ENCODE data around the gene ARHGEF5. TPM values are rescaled to one million over a fixed set of nuclear protein-coding genes. Genes with fewer than 3 reads are reported as not detected.

ARHGEF5 gene
- total RNA-seq, 6 donors from 2014 or later, result 22.0 to 54.2 (median 29.2) TPM

DNA sequence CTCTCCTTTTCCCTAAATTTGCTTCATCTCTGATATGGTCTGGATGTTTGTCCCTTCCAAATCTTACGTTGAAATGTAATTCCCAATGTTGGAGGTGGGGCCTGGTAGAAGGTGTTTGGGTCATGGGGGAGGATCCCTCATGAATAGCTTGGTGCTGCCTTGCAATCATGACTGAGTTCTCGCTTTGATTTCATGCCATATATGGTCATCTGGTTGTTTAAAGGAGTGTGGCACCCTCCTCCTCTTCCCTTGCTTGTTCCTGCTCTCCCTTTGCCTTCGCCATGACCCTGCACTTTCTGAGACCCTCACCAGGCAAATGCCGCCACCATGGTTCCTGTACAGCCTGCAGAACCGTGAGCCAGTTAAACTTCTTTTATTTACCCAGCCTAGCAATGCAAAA, 33.7 kb downstream of the ARHGEF5 start:
- Histone ChIP-seq H3K4me3 (no peak overlapping the region), H3K4me1 (peaks cover 4% of the 10 kb centered on the region in 4 donors), H3K36me3 (no peaks in the 10 kb centered on the region), H3K27me3 (no peaks in the 10 kb centered on the region), H3K27ac (no peak overlapping the region), H3K9me3 (no peaks in the 10 kb centered on the region)
- TF ChIP-seq EP300 (IDR thresholded peaks at IDR 0.05) (no peak), POLR2A (IDR thresholded peaks at IDR 0.05) (no peak), POLR2AphosphoS5 (IDR thresholded peaks at IDR 0.05) (no peak)
- TF ChIP-seq, protein P1, sequence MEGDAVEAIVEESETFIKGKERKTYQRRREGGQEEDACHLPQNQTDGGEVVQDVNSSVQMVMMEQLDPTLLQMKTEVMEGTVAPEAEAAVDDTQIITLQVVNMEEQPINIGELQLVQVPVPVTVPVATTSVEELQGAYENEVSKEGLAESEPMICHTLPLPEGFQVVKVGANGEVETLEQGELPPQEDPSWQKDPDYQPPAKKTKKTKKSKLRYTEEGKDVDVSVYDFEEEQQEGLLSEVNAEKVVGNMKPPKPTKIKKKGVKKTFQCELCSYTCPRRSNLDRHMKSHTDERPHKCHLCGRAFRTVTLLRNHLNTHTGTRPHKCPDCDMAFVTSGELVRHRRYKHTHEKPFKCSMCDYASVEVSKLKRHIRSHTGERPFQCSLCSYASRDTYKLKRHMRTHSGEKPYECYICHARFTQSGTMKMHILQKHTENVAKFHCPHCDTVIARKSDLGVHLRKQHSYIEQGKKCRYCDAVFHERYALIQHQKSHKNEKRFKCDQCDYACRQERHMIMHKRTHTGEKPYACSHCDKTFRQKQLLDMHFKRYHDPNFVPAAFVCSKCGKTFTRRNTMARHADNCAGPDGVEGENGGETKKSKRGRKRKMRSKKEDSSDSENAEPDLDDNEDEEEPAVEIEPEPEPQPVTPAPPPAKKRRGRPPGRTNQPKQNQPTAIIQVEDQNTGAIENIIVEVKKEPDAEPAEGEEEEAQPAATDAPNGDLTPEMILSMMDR (IDR thresholded peaks at IDR 0.05), result no peak
- ATAC-seq (ENCODE audit: low FRiP score in 2 of 2) (no peak), DNase-seq (no peak)
- 88 to 90% methylated on average over 5 of the region's 5 CpGs for WGBS, 2 donors

DNA sequence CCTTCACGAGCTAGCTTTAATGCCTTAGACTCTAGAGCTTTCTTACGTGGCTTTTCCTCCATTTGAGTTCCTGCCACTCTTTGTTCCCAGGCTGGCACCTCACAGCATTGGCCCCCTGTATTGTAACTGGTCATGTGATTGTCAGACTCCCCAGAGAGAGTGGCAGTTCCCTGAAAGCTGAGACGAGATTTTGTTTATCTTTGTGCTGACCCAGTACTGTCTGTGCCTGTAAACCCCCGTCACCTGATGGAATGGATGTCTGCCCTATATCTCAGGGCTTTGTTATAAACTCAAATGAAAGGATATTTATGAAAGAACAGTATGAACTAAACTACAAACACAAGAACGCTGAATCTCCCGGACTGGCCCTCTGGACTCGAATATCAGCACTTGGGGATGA, 35.3 kb downstream of the ARHGEF5 start:
- ATAC-seq (ENCODE audit: low FRiP score in 2 of 2) (no peak), DNase-seq (no peak)
- H3K36me3 ChIP-seq, result no peaks in the 10 kb centered on the region
- WGBS, 2 donors, result 55 to 60% methylated on average over 7 of the region's 7 CpGs
- H3K9me3 ChIP-seq, result no peaks in the 10 kb centered on the region
- no peak overlapping the region for H3K27ac ChIP-seq
- H3K27me3 ChIP-seq, result no peaks in the 10 kb centered on the region
- TF ChIP-seq, protein P1 (IDR thresholded peaks at IDR 0.05), result no peak
- no peak for TF ChIP-seq EP300 (IDR thresholded peaks at IDR 0.05)
- TF ChIP-seq POLR2A (IDR thresholded peaks at IDR 0.05), result no peak
- TF ChIP-seq POLR2AphosphoS5 (IDR thresholded peaks at IDR 0.05), result no peak
- peaks cover 4% of the 10 kb centered on the region in 4 donors for H3K4me1 ChIP-seq
- no peak overlapping the region for H3K4me3 ChIP-seq

DNA sequence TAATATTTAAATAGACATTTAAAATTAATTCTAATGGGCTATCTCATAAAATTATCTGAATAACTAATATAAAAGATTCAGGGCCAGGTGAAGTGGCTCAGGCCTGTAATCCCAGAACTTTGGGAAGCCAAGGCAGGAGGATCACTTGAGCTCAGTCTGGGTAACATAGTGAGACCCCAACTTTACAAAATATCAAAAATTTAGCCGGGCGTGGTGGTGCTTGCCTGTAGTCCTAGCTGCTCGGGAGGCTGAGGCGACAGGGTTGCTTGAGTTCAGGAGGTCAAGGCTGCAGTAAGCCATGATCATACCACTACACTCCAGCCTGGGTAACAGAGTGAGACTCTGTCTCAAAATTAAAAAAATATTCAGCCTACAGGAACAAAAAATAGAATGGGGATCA, 35.8 kb downstream of the ARHGEF5 start:
- H3K4me3 ChIP-seq, result no peak overlapping the region
- H3K27me3 ChIP-seq, result no peaks in the 10 kb centered on the region
- WGBS, 2 donors, result 96 to 97% methylated on average over 4 of the region's 4 CpGs
- H3K4me1 ChIP-seq, result peaks cover 4% of the 10 kb centered on the region in 4 donors
- no peak for ATAC-seq (ENCODE audit: low FRiP score in 2 of 2)
- no peak overlapping the region for H3K27ac ChIP-seq
- no peaks in the 10 kb centered on the region for H3K36me3 ChIP-seq
- no peak for DNase-seq
- TF ChIP-seq, protein P1 (IDR thresholded peaks at IDR 0.05), result no peak
- TF ChIP-seq POLR2AphosphoS5 (IDR thresholded peaks at IDR 0.05), result no peak
- TF ChIP-seq POLR2A (IDR thresholded peaks at IDR 0.05), result no peak
- TF ChIP-seq EP300 (IDR thresholded peaks at IDR 0.05), result no peak
- H3K9me3 ChIP-seq, result no peaks in the 10 kb centered on the region

DNA sequence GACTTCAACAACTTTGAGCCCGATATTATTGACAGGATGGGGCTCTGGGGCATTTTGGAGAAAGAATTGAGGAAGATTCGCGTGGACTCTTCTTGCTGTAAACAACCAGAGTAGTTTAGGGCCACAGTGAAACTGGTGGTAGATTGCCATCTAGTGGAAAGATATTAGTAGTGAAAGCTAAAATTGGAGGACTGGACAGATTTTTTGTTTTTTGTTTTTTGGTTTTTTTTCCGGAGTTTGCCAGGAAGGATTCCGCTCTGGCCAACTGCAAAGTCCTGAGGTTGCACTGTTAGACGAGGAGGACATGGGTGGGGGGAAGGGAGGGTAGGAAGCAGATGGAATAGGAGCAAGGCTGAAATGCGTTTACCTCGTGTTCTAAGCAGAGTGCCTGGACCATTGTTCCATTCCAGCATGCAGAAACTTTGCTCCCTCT, 36.6 kb downstream of the ARHGEF5 start:
- H3K9me3 ChIP-seq, result no peaks in the 10 kb centered on the region
- 2 to 5% methylated on average over 8 of the region's 8 CpGs for WGBS, 2 donors
- no peak for DNase-seq

DNA sequence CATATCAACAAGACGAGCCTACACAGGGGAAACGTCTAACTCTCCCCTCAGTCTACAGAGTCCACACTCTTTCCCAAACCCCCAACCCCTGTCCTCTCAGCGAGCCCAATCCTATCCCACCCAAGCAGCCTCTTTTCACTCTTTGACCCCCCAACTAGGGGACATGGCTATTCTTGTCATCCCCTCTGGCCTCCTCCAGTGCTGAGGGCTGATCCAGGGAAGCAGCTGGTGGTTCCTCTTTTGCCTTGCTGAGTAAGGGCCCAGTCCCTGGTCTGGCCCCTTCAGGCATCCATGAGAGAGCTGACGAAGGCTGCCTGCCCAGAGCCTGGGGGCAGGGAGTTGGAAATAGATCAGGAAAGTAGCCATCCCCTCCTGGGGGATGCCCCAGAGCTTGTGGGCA, 41.9 kb downstream of the ARHGEF5 start:
- Histone ChIP-seq H3K27me3 (no peaks in the 10 kb centered on the region), H3K4me1 (peaks cover 0 to 1% (median under 1%) of the 10 kb centered on the region in 4 donors), H3K36me3 (no peaks in the 10 kb centered on the region), H3K27ac (no peak overlapping the region), H3K4me3 (no peak overlapping the region), H3K9me3 (no peaks in the 10 kb centered on the region)
- TF ChIP-seq, protein P1 (IDR thresholded peaks at IDR 0.05), result no peak
- TF ChIP-seq POLR2AphosphoS5 (IDR thresholded peaks at IDR 0.05) (no peak), EP300 (IDR thresholded peaks at IDR 0.05) (no peak), POLR2A (IDR thresholded peaks at IDR 0.05) (no peak)
- ATAC-seq (ENCODE audit: low FRiP score in 2 of 2) (no peak), DNase-seq (no peak)
- WGBS, 2 donors, result 74 to 79% methylated on average over 3 to 4 of the region's 4 CpGs

More for the DNA sequence above, 36.6 kb downstream of the ARHGEF5 start:
- ATAC-seq (ENCODE audit: low FRiP score in 2 of 2), result peak in 1 of 2 donors; percentile 89
- H3K4me3 ChIP-seq, result peak overlapping the region in 2 of 4 donors; percentile 19 to 22
- no peaks in the 10 kb centered on the region for H3K36me3 ChIP-seq
- H3K27me3 ChIP-seq, result no peaks in the 10 kb centered on the region
- peaks cover 4% of the 10 kb centered on the region in 4 donors for H3K4me1 ChIP-seq
- TF ChIP-seq POLR2A (IDR thresholded peaks at IDR 0.05) (no peak), POLR2AphosphoS5 (IDR thresholded peaks at IDR 0.05) (no peak)
- TF ChIP-seq, protein P1 (IDR thresholded peaks at IDR 0.05), result peak; percentile 46 to 77 (median 66)
- no peak overlapping the region for H3K27ac ChIP-seq

Data from upper lobe of left lung (tissue), 6 donors.